T1000 (cell line): Measurements from ENCODE around the gene LRP1B.
A peak's percentile ranks its signal among the peaks of the same experiment; 100 is the strongest.
"Not testable (repeated sequence)": the region's sequence is repeated elsewhere in the genome, so short reads cannot be mapped to it uniquely, and the experiment has no call there.

ENCODE experiments used
- DNase-seq: peaks from one replicate; lab custom pipeline; 2025; ENCODE audit warnings: mixed read lengths; lab: John Stamatoyannopoulos, UW

The LRP1B gene

DNA sequence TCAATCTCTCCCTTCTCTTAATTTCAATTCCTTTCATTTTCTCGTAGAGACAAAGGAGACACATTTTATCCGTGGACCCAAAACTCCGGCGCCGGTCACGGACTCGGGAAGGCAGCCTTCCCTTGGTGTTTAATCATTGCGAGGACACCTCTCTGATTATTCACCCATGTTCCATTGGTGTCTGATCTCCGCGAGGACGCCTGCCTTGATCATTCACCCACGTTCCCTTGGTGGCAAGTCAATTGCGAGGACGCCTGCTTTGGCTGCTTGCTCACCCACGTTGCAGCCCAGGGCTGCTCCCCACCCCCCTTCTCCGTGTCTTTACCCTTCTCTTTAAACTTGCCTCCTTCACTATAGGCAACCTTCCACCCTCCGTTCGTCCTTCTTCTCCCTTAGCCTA lies 1703.8 kb downstream of the LRP1B start:
- DNase-seq, result not testable (repeated sequence)

DNA sequence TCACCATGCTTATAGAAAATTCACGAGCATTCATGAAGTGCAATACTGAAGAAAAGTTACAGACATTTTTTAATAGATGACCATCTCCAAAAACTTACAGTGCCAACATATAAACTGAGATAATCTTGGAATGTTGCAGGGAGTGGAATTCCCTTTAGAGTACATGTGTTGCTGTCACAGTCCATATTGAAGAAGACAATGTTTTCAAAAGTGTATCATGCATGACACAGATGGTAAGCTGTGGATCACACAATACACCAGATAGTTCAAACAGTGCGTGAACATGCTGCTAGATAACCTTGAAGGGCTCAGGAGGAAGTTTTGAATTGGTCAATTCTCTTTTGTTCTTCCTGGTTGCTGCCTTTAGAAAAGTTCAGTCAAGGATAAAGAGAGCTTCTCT lies 1706.3 kb downstream of the LRP1B start:
- DNase-seq, result no peak

DNA sequence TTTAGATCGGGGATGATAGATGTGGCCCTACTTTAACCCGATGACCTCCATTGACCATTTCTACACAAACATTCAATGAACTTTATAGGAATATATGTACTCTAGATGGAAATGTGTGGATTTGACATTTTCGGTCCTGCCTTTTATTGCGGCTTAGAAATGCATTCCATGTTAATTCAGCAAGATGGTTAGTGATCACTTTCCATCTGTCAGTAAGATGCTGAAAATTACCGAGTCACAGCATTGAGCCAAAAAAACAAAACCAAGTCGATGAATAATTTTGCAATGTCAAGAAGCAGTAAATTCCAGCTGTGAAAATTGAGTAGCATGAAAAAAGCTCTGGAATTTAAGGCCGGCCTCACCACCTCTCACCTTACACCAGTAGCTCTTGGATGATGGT lies 1708.1 kb downstream of the LRP1B start:
- DNase-seq, result no peak

DNA sequence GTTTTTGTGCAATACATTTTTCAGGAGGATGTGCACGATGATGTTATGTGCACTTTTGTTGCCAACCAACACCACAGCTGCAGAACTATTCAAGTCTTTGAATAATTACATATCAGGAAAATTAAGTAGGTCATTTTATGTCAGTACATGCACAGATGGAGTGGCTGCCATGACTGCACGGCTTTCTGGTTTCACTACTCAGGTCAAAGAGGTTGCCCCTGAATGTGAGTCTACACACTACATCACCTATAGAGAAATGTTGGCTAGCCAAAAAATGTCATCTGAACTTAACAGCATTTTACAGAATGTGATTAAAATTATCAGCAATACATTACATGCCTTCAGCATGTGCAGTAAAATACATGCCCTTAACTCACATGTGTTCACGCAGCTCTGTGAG lies 1713.3 kb downstream of the LRP1B start:
- DNase-seq, result no peak

DNA sequence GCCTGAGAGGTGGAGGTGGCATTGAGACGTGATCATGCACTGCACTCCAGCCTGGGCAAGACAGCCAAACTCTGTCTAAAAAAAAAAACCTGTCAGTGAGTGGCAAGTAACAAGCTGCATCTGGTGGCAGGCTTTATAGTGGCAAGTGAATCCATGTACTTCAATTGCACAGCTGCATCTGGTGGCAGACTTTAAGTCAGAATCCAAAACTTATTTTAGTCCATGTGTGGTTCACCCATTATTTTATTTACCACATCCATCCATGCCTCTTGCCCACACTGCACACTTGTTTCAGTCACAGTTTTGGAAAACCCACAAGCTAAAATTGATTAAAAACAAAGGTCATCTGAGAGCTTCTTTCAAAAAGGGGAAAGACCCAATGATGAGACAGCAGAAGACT lies 1714.2 kb downstream of the LRP1B start:
- no peak for DNase-seq

DNA sequence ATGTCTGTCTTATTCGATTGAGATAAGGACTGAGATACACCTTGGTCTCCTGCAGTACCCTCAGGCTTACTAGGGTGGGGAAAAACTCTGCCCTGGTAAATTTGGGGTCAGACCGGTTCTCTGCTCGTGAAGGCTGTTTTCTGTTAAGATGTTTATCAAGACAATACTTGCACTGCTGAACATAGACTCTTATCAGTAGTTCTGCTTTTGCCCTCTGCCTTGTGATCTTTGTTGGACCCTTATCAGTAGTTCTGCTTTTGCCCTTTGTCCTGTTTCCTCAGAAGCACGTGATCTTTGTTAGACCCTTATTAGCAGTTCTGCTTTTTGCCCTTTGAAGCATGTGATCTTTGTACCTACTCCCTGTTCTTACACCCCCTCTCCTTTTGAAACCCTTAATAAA lies 1715.8 kb downstream of the LRP1B start:
- DNase-seq, result not testable (repeated sequence)

DNA sequence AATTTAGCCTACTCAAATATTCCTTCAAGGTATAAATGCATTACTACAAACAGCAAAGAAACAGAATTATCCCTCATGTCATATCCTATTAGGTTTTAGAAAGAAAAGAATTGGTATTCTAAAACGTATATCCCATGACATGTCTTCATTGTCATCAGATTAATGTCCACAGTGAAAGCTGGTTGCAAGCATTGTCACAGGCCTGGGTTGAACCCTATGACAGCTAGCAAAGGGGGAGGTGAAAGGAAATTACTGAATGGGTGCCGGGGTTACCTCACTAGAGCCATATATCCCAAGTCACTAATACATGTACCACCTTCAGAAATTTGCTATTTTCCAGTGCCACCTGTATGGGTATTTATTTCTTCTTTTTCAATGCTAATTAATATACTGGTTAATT lies 1720.1 kb downstream of the LRP1B start:
- no peak for DNase-seq

DNA sequence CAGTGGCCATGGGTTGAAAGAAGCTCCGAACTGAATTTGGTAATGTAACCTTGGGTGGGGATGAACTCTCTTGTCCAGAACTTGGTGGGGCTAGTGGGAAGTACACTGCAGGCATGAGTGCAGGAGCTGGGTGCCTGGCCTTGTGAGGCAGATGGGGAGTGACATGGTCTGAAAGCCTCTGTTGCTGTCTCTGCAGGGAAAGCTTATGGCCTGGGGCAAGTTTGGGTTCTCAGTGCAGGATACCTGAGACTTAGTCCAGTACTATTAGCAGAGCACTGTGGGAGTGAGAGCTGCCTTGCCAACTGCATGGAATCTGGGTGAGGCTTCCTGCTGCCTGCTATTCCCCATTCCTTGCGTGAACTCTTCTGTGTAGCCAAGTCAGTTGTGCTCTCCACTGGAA lies 1729.8 kb downstream of the LRP1B start:
- no peak for DNase-seq

DNA sequence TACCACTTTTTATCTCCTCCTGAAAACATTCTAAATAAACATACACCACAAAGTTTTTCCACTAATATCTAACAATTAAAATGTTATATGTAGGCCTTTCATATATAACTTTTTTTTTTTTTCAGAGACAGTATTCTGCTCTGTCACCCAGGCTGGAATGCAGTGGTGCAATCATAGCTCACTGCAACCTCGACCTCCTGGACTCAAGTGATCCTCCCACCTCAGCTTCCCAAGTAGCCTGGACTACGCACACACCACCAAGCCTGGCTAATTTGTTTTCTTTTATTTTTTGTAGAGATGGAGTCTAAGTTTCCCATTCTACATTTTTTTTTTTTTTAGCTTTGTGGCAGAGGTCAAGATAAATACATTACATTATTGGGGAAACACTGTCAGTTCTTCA lies 1738.0 kb downstream of the LRP1B start:
- no peak for DNase-seq

DNA sequence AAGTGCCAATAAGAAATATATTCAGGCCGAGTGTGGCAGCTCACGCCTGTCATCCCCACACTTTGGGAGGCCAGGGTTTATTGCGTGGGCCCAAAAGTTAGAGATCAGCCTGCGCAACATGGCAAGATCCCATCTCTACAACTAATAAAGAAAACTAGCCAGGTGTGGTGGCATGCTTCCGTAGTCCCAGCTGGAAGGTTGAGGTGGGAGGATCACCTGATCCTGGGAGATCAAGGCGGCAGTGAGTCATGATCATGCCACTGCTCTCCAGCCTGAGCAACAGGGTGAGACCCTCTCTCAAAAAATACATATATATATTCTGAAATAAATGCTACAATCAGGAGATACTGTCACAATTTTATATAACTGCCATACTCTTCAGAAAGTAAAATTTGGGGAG lies 1745.9 kb downstream of the LRP1B start:
- no peak for DNase-seq

DNA sequence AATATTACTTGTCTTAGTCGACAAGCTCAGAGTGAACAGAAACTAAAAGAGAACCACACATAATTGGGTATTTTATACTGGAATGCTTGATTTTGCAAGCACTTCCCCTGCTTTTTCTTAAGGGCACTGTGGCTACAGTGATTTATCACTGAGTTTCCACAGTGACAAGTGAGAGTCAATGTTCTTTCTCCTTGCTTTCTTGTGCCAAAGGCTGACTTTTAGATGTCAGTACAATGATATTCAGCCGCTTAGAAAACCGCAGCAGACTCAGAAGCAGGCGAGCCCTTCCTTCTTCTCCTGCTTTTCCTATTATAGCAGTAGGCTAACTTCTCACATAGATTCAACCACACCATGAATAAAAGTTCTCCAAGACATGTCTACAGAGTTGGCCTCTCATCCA lies 1747.0 kb downstream of the LRP1B start:
- no peak for DNase-seq

DNA sequence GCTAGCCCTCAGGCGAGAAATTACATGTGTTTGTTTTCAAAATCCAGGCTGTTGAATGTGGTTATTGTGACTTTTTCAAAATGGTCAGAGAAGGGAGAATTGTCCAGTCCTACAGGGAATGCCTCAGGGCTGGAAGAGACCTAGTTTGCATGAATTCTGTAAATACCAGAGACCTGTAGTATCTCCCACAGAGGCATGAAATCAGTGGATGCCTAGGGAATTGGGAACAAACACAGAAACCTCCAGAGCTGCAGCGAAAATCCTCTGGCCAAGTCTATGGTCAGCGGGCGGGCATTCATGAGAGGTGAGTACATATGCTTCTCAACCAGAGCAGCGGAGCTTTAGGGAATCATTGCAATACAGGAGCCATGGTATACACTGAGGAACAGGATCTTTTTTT lies 1754.1 kb downstream of the LRP1B start:
- no peak for DNase-seq

DNA sequence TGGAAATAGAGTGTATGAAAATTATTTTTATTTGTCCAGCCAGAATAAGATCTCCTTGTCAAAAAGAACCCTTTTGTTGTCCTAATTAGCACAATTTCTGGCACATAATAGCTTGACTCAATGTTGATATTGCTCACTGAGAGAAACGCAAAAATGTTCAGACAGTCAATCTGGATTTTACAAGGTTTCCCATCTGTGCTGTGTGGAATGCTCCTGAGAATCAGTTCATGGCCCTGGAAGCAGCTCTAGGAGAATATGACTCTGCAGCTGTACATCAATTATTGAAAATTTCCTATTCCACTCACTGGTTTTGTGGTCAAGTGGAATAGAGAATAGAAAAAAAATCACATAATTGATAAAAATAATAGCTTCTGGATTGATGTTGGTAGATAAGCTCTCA lies 1767.7 kb downstream of the LRP1B start:
- no peak for DNase-seq

DNA sequence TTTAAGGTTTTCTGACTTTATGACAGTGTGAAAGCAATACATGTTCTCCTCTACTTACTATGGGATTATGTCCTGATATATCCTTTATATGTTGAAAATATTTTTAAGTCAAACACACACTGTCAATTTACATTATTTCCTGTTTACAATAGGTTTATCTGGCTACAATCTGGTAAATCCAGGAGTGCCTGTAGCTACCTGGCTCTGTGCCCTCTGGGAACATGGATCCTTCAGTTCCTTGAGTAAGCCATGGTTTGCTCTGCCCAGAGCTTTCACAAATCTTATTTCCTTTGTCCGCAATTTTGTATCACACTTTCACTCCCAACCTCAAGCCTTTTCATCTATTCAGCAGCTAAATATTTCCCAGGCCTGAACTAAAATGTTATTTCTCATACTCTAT lies 1768.5 kb downstream of the LRP1B start:
- DNase-seq, result no peak

DNA sequence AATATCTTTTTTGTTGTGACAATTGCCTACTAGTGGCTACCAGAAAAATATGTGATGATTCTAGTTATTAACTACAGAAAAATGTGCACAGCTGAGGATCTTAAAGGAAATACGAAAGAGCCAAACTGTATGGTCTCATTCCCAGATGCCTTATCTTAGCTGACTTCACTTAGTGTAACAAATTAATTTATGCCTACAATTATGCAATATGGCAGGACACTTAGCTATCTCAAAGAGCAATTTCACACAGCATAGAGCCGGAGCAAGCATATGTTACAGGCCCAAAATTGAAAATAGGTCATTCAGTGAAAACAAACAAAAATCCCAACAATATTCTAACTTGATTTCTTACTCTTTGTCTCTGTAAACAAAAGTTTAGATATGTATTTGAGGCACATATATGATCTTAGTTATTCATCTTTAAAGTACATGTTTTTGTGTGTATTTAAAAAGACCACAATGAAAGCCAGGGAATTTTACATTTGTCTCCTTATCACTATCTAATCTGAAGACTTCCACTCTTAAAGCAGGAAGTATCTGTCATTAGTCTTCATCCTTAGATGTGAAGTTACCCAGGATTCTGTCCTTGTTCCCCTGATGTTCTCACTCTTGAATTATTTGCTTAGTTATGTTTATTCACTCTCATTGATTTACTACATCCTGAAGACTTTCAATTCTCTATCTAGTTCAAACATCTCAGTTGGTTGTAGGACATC lies 1771.6 kb downstream of the LRP1B start:
- no peak for DNase-seq

DNA sequence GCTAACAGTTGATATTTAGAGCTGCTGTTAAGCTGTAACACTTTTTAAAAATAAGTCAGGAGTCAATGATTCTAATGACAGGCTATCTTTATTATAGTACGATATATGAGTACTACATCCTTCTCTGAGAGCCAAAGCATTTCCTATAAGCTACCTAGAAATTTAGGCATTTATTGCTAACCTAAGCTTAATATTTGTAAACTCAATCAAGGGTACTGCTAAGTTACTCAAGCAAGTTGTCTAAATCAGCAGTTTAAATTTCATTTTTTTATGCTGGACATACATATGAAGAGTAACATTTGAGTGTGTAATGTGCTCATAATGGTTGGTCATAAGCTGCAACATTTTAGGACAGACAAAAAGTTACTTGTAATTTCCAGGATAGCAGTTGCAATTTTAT lies 1774.1 kb downstream of the LRP1B start:
- no peak for DNase-seq

DNA sequence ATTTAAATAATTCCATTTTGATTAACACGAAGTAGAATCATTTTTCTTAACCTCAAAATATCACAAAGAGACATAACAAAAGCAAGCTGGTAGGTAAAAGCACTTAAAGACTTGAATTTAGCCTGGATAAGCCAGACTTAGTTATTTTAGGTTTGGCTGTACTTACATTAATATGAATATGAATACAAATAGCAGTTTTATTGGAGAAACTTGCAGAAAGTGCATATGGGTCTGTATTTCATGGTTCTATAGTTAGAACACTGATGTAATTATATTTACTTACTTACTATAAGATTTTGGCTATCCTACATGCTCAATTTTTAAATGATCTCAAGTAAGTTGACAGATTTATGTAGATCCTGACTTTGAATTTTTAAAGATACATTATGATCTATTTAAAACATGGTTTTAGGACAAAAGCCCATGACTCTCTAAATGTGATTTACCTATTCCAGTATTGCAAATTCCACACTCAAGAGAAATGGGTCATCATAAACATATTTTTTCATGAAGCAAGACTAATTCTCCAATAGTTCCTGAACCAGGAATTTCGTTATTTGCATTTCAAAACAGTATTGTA lies 1775.2 kb downstream of the LRP1B start:
- no peak for DNase-seq

DNA sequence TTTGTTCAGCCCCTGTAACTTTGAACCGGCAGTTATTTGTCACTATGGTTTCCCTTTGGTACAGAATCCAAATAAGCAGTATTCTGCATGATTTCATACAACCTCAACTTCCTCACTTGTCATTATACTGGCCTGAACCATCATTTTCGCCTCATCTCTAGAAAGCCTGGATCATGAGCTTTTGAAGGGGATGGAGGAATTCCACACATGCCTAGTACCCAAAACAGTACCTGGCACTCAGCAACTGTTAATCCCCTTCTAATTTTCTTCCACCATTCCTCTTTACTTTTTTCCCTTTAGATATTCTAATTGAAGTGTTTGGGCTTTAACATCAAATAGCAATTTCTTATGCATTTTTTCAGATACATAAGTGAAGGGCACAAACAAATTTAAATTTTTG lies 1776.3 kb downstream of the LRP1B start:
- DNase-seq, result no peak

DNA sequence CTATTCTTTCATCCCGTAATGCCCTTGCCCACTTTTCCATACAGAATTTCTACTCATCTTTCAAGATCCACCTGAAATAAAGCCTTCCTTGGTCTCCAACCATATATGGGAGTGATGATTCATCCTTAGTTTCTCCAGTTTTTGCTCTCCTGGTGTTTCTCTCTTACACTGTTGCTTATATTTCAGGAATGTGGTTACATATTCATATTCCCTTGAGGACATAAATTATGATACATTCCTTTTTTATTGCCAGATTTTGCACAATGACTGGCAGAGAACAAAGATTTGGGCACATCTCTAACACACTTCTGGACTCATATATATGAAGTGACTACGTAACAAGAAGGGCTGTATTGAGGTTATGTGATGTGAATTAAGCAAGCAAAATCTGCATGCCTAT lies 1777.3 kb downstream of the LRP1B start:
- DNase-seq, result no peak

DNA sequence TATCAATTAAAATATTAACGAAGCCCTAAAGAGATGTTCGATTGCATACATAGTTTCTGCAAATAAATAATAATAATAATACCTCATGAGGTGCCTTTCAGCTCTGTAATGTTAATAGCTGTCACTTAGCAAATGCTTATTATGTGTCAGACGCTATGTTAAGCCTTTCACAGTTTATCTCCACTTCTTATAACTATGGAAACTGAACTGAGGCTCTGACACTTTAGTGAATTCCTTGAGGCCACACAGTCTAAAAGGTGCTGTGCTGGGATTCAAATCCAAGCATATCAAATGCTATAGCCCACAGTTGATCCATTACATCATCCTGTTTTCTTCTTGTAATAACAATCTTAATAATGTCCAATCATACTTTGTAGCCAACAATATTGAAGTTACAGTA lies 1779.1 kb downstream of the LRP1B start:
- DNase-seq, result no peak

DNA sequence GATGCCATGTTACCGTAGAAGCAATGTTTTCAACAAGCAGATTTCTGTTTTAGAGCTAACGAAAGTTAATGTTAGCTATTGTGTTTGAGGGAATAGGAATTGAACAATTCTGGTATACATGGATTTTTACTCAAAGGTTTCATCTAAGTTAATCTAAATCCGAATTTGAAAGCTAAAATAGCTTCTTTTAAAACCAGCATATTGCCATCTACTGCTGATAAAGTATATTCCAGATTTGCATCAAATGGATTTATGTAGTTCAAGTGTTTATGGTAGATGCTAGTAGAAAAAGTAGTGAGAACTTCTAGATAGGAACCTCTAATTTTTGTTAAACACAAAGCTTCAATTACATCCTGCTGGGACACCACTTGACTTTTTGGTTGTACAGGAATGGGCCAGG lies 1781.1 kb downstream of the LRP1B start:
- DNase-seq, result no peak

DNA sequence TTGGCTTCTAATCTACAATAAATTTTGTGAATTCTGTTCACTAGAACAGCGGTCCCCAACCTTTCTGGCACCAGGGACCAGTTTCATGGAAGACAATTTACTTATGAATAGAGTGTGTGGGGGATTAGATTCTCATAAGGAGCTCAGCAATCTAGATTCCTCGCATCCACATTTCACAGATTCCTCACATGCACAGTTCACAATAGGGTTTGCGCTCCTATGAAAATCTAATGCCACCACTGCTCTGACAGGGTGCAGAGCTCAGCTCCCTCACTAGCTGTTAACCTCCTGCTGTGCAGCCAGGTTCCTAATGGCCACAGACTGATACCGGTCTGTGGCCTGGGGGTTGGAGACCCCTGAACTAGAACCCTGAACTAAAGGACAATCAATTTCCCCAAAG lies 1782.0 kb downstream of the LRP1B start:
- no peak for DNase-seq

DNA sequence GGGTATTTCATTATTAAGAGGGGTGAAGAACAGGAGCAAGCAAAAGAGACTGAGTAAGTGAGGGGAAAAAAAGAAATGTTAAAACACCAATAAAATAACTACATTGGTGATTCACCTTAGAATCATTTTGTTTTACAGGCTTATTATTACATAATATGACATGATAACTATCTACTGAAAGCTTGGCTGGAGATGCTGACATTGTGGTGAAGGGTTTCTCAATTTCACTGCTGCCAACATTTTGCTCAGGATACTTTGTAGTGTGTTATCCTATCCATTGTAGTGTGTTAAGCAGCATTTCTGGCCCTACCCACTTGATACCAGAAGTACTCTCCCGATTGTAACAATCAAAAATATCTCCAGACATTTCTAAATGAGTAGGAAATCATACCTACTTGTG lies 1786.0 kb downstream of the LRP1B start:
- peak; percentile 20 for DNase-seq

DNA sequence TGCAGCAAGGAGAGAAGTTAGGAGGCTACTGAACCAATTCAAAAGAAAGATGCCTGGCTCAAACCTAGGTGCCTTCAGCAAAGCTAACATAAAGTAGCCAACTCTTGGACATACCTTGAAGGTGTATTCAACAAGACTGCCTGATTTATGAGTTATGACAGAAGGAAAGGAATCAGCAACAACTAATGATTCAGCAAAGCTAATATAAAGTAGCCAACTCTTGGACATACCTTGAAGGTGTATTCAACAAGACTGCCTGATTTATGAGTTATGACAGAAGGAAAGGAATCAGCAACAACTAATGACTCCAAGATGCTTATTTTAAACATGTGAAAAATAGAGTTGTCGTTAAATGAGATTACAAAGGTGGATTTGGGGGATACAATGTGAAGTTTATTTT lies 1786.5 kb downstream of the LRP1B start:
- DNase-seq, result not testable (repeated sequence)
